HepG2 (cell line): ENCODE results near the gene CNKSR3. TPM values are rescaled to one million over a fixed set of nuclear protein-coding genes. Genes with fewer than 3 reads are reported as not detected.

Experiments
- CBX2 ChIP-seq, 2 experiments: fragments of 200-600 bp in 1 of 2; sonication (generic); formaldehyde crosslinking in 1 of 2; IDR thresholded peaks; 2 replicates each; pipeline versions ENCODE4 v1.7.0 to v1.8.1; 2018 to 2022; ENCODE audit warnings: low read depth in 2 of 2, low read length in 1 of 2, mild to moderate bottlenecking in 1 of 2, missing genetic modification reagents in 1 of 2
- EED ChIP-seq: sonication (generic); formaldehyde crosslinking; IDR thresholded peaks from 2 replicates; pipeline ENCODE4 v1.5.0; 2020; ENCODE audit warnings: mild to moderate bottlenecking, missing genetic modification reagents
- EZH2 ChIP-seq: conservative IDR thresholded peaks from 2 replicates; pipeline ENCODE4 v1.6.1; 2012; ENCODE audit warnings: mild to moderate bottlenecking, low read depth, low read length, moderate library complexity
- FOXP1 ChIP-seq, 2 experiments: fragments of 450-650 bp in 1 of 2; IDR thresholded peaks; 2 replicates each; pipeline ENCODE4 v1.6.1; 2017 to 2018; ENCODE audit warnings: antibody characterized with exemption in 1 of 2
- GABPB1 ChIP-seq: IDR thresholded peaks from 2 replicates; pipeline ENCODE4 v1.6.1; 2016; ENCODE audit warnings: mild to moderate bottlenecking, missing genetic modification reagents, moderate library complexity, missing compliant biosample characterization
- KDM6A ChIP-seq: IDR thresholded peaks from 2 replicates; pipeline ENCODE4 v1.6.1; 2016; ENCODE audit warnings: low read depth
- MBNL3 ChIP-seq: fragments of 250-450 bp; sonication (Bioruptor Pico); conservative IDR thresholded peaks from 2 replicates; pipeline ENCODE4 v1.8.0; 2022; ENCODE audit warnings: mild to moderate bottlenecking, inconsistent platforms
- MLX ChIP-seq: IDR thresholded peaks from 2 replicates; pipeline ENCODE4 v1.6.1; 2016
- MTERF4 ChIP-seq: sonication (generic); formaldehyde crosslinking; IDR thresholded peaks from 2 replicates; pipeline ENCODE4 v1.8.0; 2023; ENCODE audit warnings: mild to moderate bottlenecking, missing genetic modification reagents
- NFIB ChIP-seq: sonication (generic); formaldehyde crosslinking; IDR thresholded peaks from 2 replicates; pipeline ENCODE4 v1.9.0; 2021; ENCODE audit warnings: missing genetic modification reagents, mild to moderate bottlenecking, borderline replicate concordance
- NR0B2 ChIP-seq: sonication (generic); formaldehyde crosslinking; IDR thresholded peaks from 2 replicates; pipeline ENCODE4 v1.4.0; 2020; ENCODE audit warnings: mild to moderate bottlenecking, missing genetic modification reagents
- PATZ1 ChIP-seq: sonication (generic); formaldehyde crosslinking; IDR thresholded peaks from 2 replicates; pipeline ENCODE4 v1.4.0; 2020; ENCODE audit warnings: missing genetic modification reagents
- PHF20 ChIP-seq: sonication (generic); formaldehyde crosslinking; IDR thresholded peaks from 2 replicates; pipeline ENCODE4 v1.5.0; 2020; ENCODE audit warnings: mild to moderate bottlenecking, missing genetic modification reagents
- REPIN1 ChIP-seq: sonication (generic); formaldehyde crosslinking; IDR thresholded peaks from 2 replicates; pipeline ENCODE4 v1.8.0; 2022; ENCODE audit warnings: missing genetic modification reagents, low read depth, mild to moderate bottlenecking, borderline replicate concordance
- REXO4 ChIP-seq: sonication (generic); formaldehyde crosslinking; IDR thresholded peaks from 2 replicates; pipeline ENCODE4 v1.8.0; 2022; ENCODE audit warnings: missing genetic modification reagents, mild to moderate bottlenecking, borderline replicate concordance
- TARDBP ChIP-seq: sonication (generic); formaldehyde crosslinking; IDR thresholded peaks from 2 replicates; pipeline ENCODE4 v1.8.0; 2022; ENCODE audit warnings: mild to moderate bottlenecking, missing genetic modification reagents
- U2AF2 ChIP-seq: fragments of 200-400 bp; formaldehyde crosslinking; IDR thresholded peaks from 2 replicates; pipeline ENCODE4 v1.6.1; 2017; ENCODE audit warnings: low read depth, mild to moderate bottlenecking, low read length
- USF2 ChIP-seq, 2 experiments: sonication (generic) in 1 of 2; formaldehyde crosslinking in 1 of 2; IDR thresholded peaks; 2 replicates each; pipeline versions ENCODE4 v1.5.1 to v1.6.1; 2011 to 2020; ENCODE audit warnings: borderline replicate concordance in 1 of 2, low read depth in 1 of 2, low read length in 1 of 2, mild to moderate bottlenecking in 1 of 2, missing genetic modification reagents in 1 of 2, moderate library complexity in 1 of 2
- YY1 ChIP-seq: IDR thresholded peaks from 2 replicates; pipeline ENCODE4 v1.6.1; 2011; ENCODE audit warnings: low read length, low read depth, moderate library complexity, mild to moderate bottlenecking; ENCODE audit not compliant: insufficient read depth, insufficient replicate concordance
- ZNF24 ChIP-seq: fragments of 450-650 bp; IDR thresholded peaks from 2 replicates; pipeline ENCODE4 v1.6.1; 2017; ENCODE audit warnings: antibody characterized with exemption, mild to moderate bottlenecking
- ZNF317 ChIP-seq: sonication (generic); formaldehyde crosslinking; IDR thresholded peaks from 2 replicates; pipeline ENCODE4 v1.5.0; 2020; ENCODE audit warnings: mild to moderate bottlenecking, missing genetic modification reagents
- ZSCAN20 ChIP-seq: sonication (generic); formaldehyde crosslinking; IDR thresholded peaks from 2 replicates; pipeline ENCODE4 v1.4.0; 2020; ENCODE audit warnings: missing genetic modification reagents, mild to moderate bottlenecking, borderline replicate concordance
- polyA plus RNA-seq, 8 experiments: library from polyadenylated mRNA; depleted of rRNA in 3 of 8; stranded (reverse) in 7 of 8; unstranded in 1 of 8; fragments of >200 nt; fragmentation: Illumina TruSeq in 4 of 8; extraction: Trizol in 4 of 8; gene quantifications; 2 replicates each; pipeline versions ENCODE4 v1.2.1 to v1.2.3, GENCODE V29; 2011 to 2016; ENCODE audit warnings: low read depth in 4 of 8, missing spikeins in 1 of 8, mixed read lengths in 1 of 8; ENCODE audit not compliant: insufficient read depth in 1 of 8
- total RNA-seq, 5 experiments: library from RNA; depleted of rRNA; stranded (reverse); fragments of >200 nt; fragmentation: Illumina TruSeq; extraction: Trizol; gene quantifications; 2 replicates each; pipeline ENCODE4 v1.2.3, GENCODE V29; 2016; ENCODE audit warnings: low read depth in 1 of 5

The CNKSR3 gene
- total and polyA plus RNA-seq, 2 of the 13 experiments (the other 11 are each of a cell fraction or from before 2014, with no cell fraction given): 9.2 to 38.6 TPM

- TF ChIP-seq YY1 (peak; percentile 0), EZH2 (no peak), KDM6A (CRISPR knock-in tag) (0 out of 2 replicates have a peak, but pooled peaks have one; percentile 19), NFIB (CRISPR knock-in tag) (no peak), REPIN1 (CRISPR knock-in tag) (no peak), USF2 (IDR thresholded peaks at IDR 0.05; ENCODE audit: low read depth, low read length) (no peak), USF2 (CRISPR knock-in tag; IDR thresholded peaks at IDR 0.05; ENCODE audit: borderline replicate concordance) (no peak), MLX (CRISPR knock-in tag) (no peak), ZSCAN20 (CRISPR knock-in tag) (no peak), MTERF4 (no peak), GABPB1 (CRISPR knock-in tag) (no peak), TARDBP (CRISPR knock-in tag) (peak; percentile 28; the same call in 1 of the 2 replicates), PATZ1 (CRISPR knock-in tag) (peak; percentile 88), ZNF24 (no peak), REXO4 (CRISPR knock-in tag) (no peak), ZNF317 (CRISPR knock-in tag) (no peak), NR0B2 (CRISPR knock-in tag) (0 out of 2 replicates have a peak, but pooled peaks have one; percentile 54), CBX2 (IDR thresholded peaks at IDR 0.05; ENCODE audit: low read depth, low read length) (no peak), CBX2 (CRISPR knock-in tag; IDR thresholded peaks at IDR 0.05; ENCODE audit: low read depth) (no peak), EED (no peak), U2AF2 (no peak), MBNL3 (CRISPR knock-in tag) (no peak), FOXP1 (IDR thresholded peaks at IDR 0.05) (no peak), FOXP1 (CRISPR knock-in tag; IDR thresholded peaks at IDR 0.05) (peak; percentile 37; the same call in 1 of the 2 replicates), PHF20 (CRISPR knock-in tag) (peak; percentile 49; the same call in 1 of the 2 replicates)
These were observed 1.7 kb downstream of the CNKSR3 start (continued) for GRCh38 chr6:154508573-154509375.
